ENCODE measurements around the gene GAR1.

GRCh38 chr4:109798866-109799265 is 16.7 kb upstream of the GAR1 start:
- TF ChIP-seq, protein P1, sequence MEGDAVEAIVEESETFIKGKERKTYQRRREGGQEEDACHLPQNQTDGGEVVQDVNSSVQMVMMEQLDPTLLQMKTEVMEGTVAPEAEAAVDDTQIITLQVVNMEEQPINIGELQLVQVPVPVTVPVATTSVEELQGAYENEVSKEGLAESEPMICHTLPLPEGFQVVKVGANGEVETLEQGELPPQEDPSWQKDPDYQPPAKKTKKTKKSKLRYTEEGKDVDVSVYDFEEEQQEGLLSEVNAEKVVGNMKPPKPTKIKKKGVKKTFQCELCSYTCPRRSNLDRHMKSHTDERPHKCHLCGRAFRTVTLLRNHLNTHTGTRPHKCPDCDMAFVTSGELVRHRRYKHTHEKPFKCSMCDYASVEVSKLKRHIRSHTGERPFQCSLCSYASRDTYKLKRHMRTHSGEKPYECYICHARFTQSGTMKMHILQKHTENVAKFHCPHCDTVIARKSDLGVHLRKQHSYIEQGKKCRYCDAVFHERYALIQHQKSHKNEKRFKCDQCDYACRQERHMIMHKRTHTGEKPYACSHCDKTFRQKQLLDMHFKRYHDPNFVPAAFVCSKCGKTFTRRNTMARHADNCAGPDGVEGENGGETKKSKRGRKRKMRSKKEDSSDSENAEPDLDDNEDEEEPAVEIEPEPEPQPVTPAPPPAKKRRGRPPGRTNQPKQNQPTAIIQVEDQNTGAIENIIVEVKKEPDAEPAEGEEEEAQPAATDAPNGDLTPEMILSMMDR (IDR thresholded peaks at IDR 0.05; ENCODE audit: low read depth, low read length) = no peak
- TF ChIP-seq EZH2phosphoT487 (IDR thresholded peaks at IDR 0.05; ENCODE audit: low read depth) = no peak

All from OCI-LY3 (cell line).